Measurements from ENCODE around the gene GPBP1L1. TPM values are rescaled to one million over a fixed set of nuclear protein-coding genes. Genes with fewer than 3 reads are reported as not detected.

GPBP1L1 gene
- polyA plus RNA-seq, 1 donor (not counting 4 experiments of a cell fraction or from before 2014, with no cell fraction given): 64.1 TPM

DNA sequence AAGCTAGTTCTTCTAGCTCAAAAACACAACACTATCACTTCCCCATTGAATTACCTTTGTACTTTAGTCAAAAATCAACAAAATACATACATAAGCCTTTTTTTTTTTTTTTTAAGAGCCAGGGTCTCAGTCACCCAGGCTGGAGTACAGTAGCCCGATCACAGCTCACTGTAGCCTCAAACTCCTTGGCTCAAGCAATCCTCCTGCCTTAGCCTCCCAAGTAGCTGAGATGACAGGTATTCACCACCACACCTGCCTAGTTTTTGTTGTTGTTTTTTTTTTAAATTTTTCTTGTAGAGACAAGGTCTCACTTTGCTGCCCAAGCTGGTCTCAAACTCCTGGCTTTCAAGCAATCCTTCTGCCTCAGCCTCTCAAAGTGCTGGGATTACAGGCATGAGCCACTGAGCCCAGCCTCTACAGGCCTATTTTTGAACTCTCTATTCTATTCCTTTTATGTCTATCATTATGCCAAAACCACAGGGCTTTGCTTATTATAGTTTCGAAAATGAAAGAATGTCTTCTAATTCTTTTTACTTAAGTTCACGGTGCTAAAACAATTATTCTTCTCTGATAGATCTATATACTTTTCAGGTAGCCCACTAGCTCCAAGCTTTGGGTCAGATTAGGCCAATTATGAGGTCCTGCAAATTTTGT lies 29.6 kb downstream of the GPBP1L1 start:
- Histone ChIP-seq H3K9me1 (ENCODE audit: control insufficient read depth, extremely low read depth, insufficient read depth, low read length) (no peaks in the 10 kb centered on the region), H4K20me1 (ENCODE audit: control insufficient read depth, extremely low read depth, insufficient read depth, low read length) (no peaks in the 10 kb centered on the region), H2AFZ (ENCODE audit: control insufficient read depth, low read length) (no peak overlapping the region), H3K36me3 (ENCODE audit: control insufficient read depth in 2 of 2, extremely low read depth in 1 of 2, insufficient read depth in 2 of 2, low read length in 2 of 2) (peaks cover 24 to 53% of the 10 kb centered on the region in 2 experiments), H3K4me3 (ENCODE audit: control insufficient read depth in 2 of 3, extremely low read depth in 1 of 3, insufficient read depth in 2 of 3, low read depth in 1 of 3, low read length in 3 of 3) (no peak overlapping the region), H3K4me1 (ENCODE audit: control insufficient read depth, extremely low read depth, insufficient read depth, low read length) (peaks cover 7% of the 10 kb centered on the region), H3K27ac (ENCODE audit: control insufficient read depth, insufficient read depth, low read length) (no peak overlapping the region), H3K4me2 (ENCODE audit: control insufficient read depth, extremely low read depth, insufficient read depth, low read depth, low read length) (no peak overlapping the region), H3K9me3 (ENCODE audit: control insufficient read depth, low read depth, low read length) (no peaks in the 10 kb centered on the region), H3K27me3 (ENCODE audit: control insufficient read depth, extremely low read depth, insufficient read depth, low read length) (no peaks in the 10 kb centered on the region), H3K9ac (ENCODE audit: control insufficient read depth, extremely low read depth, insufficient read depth, low read length) (no peak overlapping the region), H3K79me2 (ENCODE audit: control insufficient read depth, insufficient read depth, low read length) (peaks cover 17% of the 10 kb centered on the region)
- DNase-seq (ENCODE audit: low read depth, low spot score): no peak
- dilution Hi-C loops (cut with MboI; ENCODE audit: extremely low pct_ligation_motif_present, low sequenced_read_pairs): no loop called here
- FAIRE-seq: no peak
- TF ChIP-seq EZH2 (IDR thresholded peaks at IDR 0.05; ENCODE audit: low read length): no peak
- TF ChIP-seq CTCF (optimal IDR thresholded peaks at IDR 0.05 in 1 of 3, IDR thresholded peaks at IDR 0.05 in 1 of 3, conservative IDR thresholded peaks at IDR 0.05 in 1 of 3; ENCODE audit: extremely low read depth in 1 of 3, insufficient read depth in 2 of 3, low read length in 3 of 3): no peak

- H3K36me3 ChIP-seq (ENCODE audit: control insufficient read depth in 2 of 2, extremely low read depth in 1 of 2, insufficient read depth in 2 of 2, low read length in 2 of 2): peaks cover 29 to 63% of the 10 kb centered on the region in 2 experiments
- H3K79me2 ChIP-seq (ENCODE audit: control insufficient read depth, insufficient read depth, low read length): peaks cover 15% of the 10 kb centered on the region
- H3K4me1 ChIP-seq (ENCODE audit: control insufficient read depth, extremely low read depth, insufficient read depth, low read length): peaks cover 7% of the 10 kb centered on the region
- H3K27me3 ChIP-seq (ENCODE audit: control insufficient read depth, extremely low read depth, insufficient read depth, low read length): no peaks in the 10 kb centered on the region
- TF ChIP-seq EZH2 (IDR thresholded peaks at IDR 0.05; ENCODE audit: low read length) (no peak), CTCF (optimal IDR thresholded peaks at IDR 0.05 in 1 of 3, IDR thresholded peaks at IDR 0.05 in 1 of 3, conservative IDR thresholded peaks at IDR 0.05 in 1 of 3; ENCODE audit: extremely low read depth in 1 of 3, insufficient read depth in 2 of 3, low read length in 3 of 3) (no peak)
- no peak overlapping the region for H3K4me3 ChIP-seq (ENCODE audit: control insufficient read depth in 2 of 3, extremely low read depth in 1 of 3, insufficient read depth in 2 of 3, low read depth in 1 of 3, low read length in 3 of 3)
- H3K4me2 ChIP-seq (ENCODE audit: control insufficient read depth, extremely low read depth, insufficient read depth, low read depth, low read length): no peak overlapping the region
- no peak overlapping the region for H3K27ac ChIP-seq (ENCODE audit: control insufficient read depth, insufficient read depth, low read length)
- no peak overlapping the region for H3K9ac ChIP-seq (ENCODE audit: control insufficient read depth, extremely low read depth, insufficient read depth, low read length)
- no peak overlapping the region for H2AFZ ChIP-seq (ENCODE audit: control insufficient read depth, low read length)
- no peaks in the 10 kb centered on the region for H3K9me3 ChIP-seq (ENCODE audit: control insufficient read depth, low read depth, low read length)
- dilution Hi-C loops (cut with MboI; ENCODE audit: extremely low pct_ligation_motif_present, low sequenced_read_pairs): no loop called here
- FAIRE-seq (peak; percentile 79), DNase-seq (ENCODE audit: low read depth, low spot score) (no peak)
- peaks cover 2% of the 10 kb centered on the region for H3K9me1 ChIP-seq (ENCODE audit: control insufficient read depth, extremely low read depth, insufficient read depth, low read length)
- H4K20me1 ChIP-seq (ENCODE audit: control insufficient read depth, extremely low read depth, insufficient read depth, low read length): no peaks in the 10 kb centered on the region
Observed at GRCh38 chr1:45654540-45655280, 31.6 kb downstream of the GPBP1L1 start.
